Skeletal muscle tissue (tissue), 4 donors: Measurements from ENCODE around the gene RHBDL1. TPM values are rescaled to one million over a fixed set of nuclear protein-coding genes. Genes with fewer than 3 reads are reported as not detected.
A peak's percentile ranks its signal among the peaks of the same experiment; 100 is the strongest.

ENCODE experiments used
- H3K27ac ChIP-seq: one replicate; pipeline ENCODE4 v1.7.0; 2013; ENCODE audit warnings: mild to moderate bottlenecking, low read depth, low read length, inconsistent platforms
- H3K27me3 ChIP-seq, 3 donors: one replicate each; pipeline ENCODE4 v1.7.0; 2013; ENCODE audit warnings: low read length in 3 of 3; ENCODE audit not compliant: control insufficient read depth in 3 of 3, insufficient read depth in 3 of 3
- H3K36me3 ChIP-seq, 3 donors: one replicate each; pipeline ENCODE4 v1.7.0; 2013; ENCODE audit warnings: low read length in 3 of 3; ENCODE audit not compliant: control insufficient read depth in 3 of 3, insufficient read depth in 3 of 3
- H3K4me1 ChIP-seq, 3 donors: one replicate each; pipeline ENCODE4 v1.7.0; 2013; ENCODE audit warnings: low read length in 3 of 3, mild to moderate bottlenecking in 3 of 3; ENCODE audit not compliant: control insufficient read depth in 3 of 3, insufficient read depth in 3 of 3
- H3K4me3 ChIP-seq, 3 donors: one replicate each; pipeline ENCODE4 v1.7.0; 2013; ENCODE audit warnings: low read length in 3 of 3
- H3K9ac ChIP-seq, 3 donors: one replicate each; pipeline ENCODE4 v1.7.0; 2013; ENCODE audit warnings: low read length in 3 of 3, mild to moderate bottlenecking in 3 of 3, moderate library complexity in 2 of 3, low read depth in 1 of 3
- H3K9me3 ChIP-seq, 3 donors: one replicate each; pipeline ENCODE4 v1.7.0; 2013; ENCODE audit warnings: low read length in 3 of 3; ENCODE audit not compliant: control insufficient read depth in 3 of 3
- total RNA-seq: library from RNA; depleted of rRNA; stranded (reverse); fragments of >200 nt; gene quantifications from one replicate; pipeline ENCODE4 v1.2.3, GENCODE V29; 2014
- donor health status: Osteomylitis.

The RHBDL1 gene
- total RNA-seq, 1 donor from 2014 or later = under 0.01 TPM

DNA sequence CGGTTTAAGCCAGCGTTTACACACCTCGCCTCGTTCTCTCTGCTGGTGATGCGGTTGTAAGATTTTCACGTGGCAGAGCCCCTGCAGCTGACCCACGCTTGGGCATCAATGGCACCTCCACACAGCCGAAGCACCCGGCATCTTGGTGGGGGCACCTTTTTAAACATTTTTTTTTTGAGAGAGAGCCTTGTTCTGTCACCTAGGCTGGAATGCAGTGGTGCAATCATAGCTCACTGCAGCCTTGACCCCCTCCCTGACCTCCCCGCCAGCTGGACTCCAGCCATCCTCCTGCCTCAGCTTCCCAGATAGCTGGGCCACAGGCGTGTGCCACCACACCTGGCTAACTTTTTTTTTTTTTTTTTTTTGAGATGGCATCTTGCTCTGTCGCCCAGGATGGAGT lies 21.4 kb upstream of the RHBDL1 start:
- H3K27me3 ChIP-seq = no peaks in the 10 kb centered on the region
- H3K4me3 ChIP-seq = no peak overlapping the region
- peaks cover 0 to 3% (median 3%) of the 10 kb centered on the region in 3 donors for H3K36me3 ChIP-seq
- H3K9me3 ChIP-seq = no peaks in the 10 kb centered on the region
- no peak overlapping the region for H3K9ac ChIP-seq
- H3K4me1 ChIP-seq = peaks cover 4 to 7% (median 7%) of the 10 kb centered on the region in 3 donors
- H3K27ac ChIP-seq = no peak overlapping the region

DNA sequence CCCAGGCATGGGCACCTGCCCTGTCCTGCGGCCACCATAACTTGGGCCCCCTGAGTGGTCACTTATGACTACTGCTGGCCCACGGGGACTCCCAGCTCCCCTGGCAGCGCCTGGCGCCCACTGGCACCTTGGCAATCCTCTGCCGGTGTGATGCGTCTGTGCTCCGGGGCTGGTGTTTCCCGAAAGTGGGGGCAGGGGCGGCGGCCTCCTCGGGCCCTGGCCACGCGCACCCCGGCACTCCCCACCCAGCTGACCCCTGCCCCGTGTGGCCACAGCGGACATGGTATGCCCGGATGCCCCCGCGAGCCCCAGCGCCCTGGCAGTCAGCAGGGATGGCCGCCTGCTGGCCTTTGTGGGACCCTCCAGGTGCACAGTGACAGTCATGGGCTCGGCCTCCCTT lies 18.0 kb upstream of the RHBDL1 start:
- Histone ChIP-seq H3K27me3 (no peaks in the 10 kb centered on the region), H3K27ac (no peak overlapping the region), H3K4me1 (peaks cover 11 to 15% (median 11%) of the 10 kb centered on the region in 3 donors), H3K36me3 (peaks cover 0 to 3% (median 0%) of the 10 kb centered on the region in 3 donors), H3K4me3 (no peak overlapping the region), H3K9me3 (no peaks in the 10 kb centered on the region), H3K9ac (no peak overlapping the region)

GRCh38 chr16:658679-659571 lies 16.5 kb upstream of the RHBDL1 start:
- H3K27ac ChIP-seq = no peak overlapping the region
- peaks cover 11 to 15% (median 11%) of the 10 kb centered on the region in 3 donors for H3K4me1 ChIP-seq
- H3K36me3 ChIP-seq = peaks cover 0 to 3% (median 0%) of the 10 kb centered on the region in 3 donors
- H3K27me3 ChIP-seq = no peaks in the 10 kb centered on the region
- H3K4me3 ChIP-seq = no peak overlapping the region
- H3K9ac ChIP-seq = no peak overlapping the region
- H3K9me3 ChIP-seq = no peaks in the 10 kb centered on the region

DNA sequence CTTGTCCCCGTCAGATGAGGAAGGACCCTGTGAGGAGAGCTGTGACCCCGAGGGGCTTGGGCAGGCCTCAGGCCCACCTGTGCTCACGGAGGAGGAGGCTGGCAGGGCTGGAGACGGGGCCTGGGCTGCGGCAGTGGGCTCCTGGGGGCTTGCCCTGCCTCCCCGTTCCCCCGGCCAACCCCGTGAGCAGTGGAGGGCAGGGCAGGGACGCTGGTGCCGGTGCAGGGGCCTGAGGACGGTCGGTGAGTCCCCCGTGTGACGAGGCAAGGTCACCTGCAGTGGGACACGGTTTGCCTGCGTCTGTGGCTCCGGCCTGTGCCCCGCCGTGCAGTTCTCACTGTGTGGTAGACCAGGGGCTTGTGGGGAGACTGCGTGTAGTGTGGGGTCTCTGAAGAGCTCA lies 15.9 kb upstream of the RHBDL1 start:
- Histone ChIP-seq H3K4me1 (peaks cover 11 to 15% (median 11%) of the 10 kb centered on the region in 3 donors), H3K9me3 (no peaks in the 10 kb centered on the region), H3K36me3 (peaks cover 0 to 3% (median 0%) of the 10 kb centered on the region in 3 donors), H3K9ac (no peak overlapping the region), H3K27ac (no peak overlapping the region), H3K27me3 (no peaks in the 10 kb centered on the region), H3K4me3 (no peak overlapping the region)

GRCh38 chr16:660132-660458 lies 15.4 kb upstream of the RHBDL1 start:
- Histone ChIP-seq H3K36me3 (peaks cover 0 to 3% (median 0%) of the 10 kb centered on the region in 3 donors), H3K4me3 (no peak overlapping the region), H3K27me3 (no peaks in the 10 kb centered on the region), H3K27ac (no peak overlapping the region), H3K9me3 (no peaks in the 10 kb centered on the region), H3K4me1 (peaks cover 11 to 15% (median 11%) of the 10 kb centered on the region in 3 donors), H3K9ac (peak overlapping the region in 1 of 3 donors; percentile 45)

- Histone ChIP-seq H3K9me3 (no peaks in the 10 kb centered on the region), H3K27ac (no peak overlapping the region), H3K36me3 (peaks cover 0 to 3% (median 0%) of the 10 kb centered on the region in 3 donors), H3K4me3 (peak overlapping the region; percentile 48 to 61 (median 52)), H3K4me1 (peaks cover 11 to 15% (median 11%) of the 10 kb centered on the region in 3 donors), H3K27me3 (no peaks in the 10 kb centered on the region), H3K9ac (peak overlapping the region in 2 of 3 donors; percentile 57 to 64)
These were observed 14.8 kb upstream of the RHBDL1 start for GRCh38 chr16:660459-661183.

DNA sequence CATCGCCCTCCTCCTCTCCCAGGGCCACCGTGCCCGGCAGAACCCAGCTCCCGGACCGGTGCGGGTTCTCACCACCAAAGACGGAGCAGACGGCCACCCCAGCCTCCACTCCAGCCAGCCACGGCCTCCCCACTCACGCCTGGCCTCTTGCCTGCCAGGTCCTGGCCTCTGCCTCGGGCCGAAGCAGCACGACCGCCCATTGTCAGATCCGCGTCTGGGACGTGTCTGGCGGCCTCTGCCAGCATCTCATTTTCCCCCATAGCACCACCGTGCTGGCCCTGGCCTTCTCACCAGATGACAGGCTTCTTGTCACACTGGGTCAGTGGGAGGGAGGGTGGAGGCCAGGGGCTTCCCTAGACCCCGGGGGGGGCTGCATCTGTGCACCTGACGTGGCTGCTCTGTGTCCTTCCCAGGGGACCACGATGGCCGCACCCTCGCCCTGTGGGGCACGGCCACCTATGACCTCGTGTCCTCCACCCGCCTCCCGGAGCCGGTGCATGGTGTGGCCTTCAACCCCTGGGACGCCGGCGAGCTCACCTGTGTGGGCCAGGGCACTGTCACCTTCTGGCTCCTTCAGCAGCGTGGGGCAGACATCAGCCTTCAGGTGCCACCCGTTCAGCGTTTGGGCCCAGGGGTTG lies 14.2 kb upstream of the RHBDL1 start:
- peak overlapping the region; percentile 29 to 61 (median 48) for H3K4me3 ChIP-seq
- H3K9me3 ChIP-seq = no peaks in the 10 kb centered on the region
- H3K4me1 ChIP-seq = peaks cover 11 to 15% (median 11%) of the 10 kb centered on the region in 3 donors
- peaks cover 0 to 3% (median 0%) of the 10 kb centered on the region in 3 donors for H3K36me3 ChIP-seq
- H3K27me3 ChIP-seq = no peaks in the 10 kb centered on the region
- peak overlapping the region in 2 of 3 donors; percentile 57 to 64 for H3K9ac ChIP-seq
- no peak overlapping the region for H3K27ac ChIP-seq

DNA sequence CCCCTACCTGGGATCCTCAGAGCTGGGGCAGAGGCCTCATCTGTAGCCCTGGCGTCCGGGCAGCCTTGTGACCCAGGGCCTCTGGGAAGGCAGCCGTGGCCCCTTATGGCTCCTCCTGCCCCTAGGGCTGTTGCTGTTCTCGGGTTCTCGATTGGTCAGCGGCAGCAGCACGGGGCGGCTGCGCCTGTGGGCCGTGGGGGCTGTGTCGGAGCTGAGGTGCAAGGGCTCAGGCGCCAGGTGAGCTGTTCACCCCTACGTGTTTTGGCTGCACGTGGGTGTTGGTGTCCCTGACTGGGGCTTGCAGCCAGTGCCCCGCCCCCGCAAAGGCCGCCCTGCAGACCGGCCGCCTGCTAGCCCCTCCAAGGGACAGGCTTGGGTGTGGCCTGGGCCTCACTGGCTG lies 13.4 kb upstream of the RHBDL1 start:
- Histone ChIP-seq H3K4me3 (no peak overlapping the region), H3K9ac (no peak overlapping the region), H3K27me3 (no peaks in the 10 kb centered on the region), H3K36me3 (peaks cover 0 to 3% (median 0%) of the 10 kb centered on the region in 3 donors), H3K9me3 (no peaks in the 10 kb centered on the region), H3K27ac (no peak overlapping the region), H3K4me1 (peaks cover 11 to 16% (median 12%) of the 10 kb centered on the region in 3 donors)

DNA sequence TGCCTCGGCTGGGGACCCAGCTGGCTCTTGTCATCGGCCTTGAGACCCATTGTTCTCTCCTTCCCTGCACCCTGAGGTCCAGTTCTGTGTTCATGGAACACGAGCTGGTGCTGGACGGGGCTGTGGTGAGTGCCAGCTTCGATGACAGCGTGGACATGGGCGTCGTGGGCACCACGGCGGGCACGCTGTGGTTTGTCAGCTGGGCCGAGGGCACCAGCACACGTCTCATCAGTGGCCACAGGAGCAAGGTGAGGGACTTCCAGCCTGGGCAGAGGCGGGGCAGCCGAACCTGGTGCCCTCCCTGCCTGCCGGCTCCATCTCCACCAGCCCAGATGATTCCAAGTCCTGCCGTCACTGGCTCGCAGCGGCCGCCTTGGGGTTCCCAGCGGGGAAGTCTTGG lies 12.9 kb upstream of the RHBDL1 start:
- Histone ChIP-seq H3K27ac (no peak overlapping the region), H3K4me1 (peaks cover 16 to 21% (median 17%) of the 10 kb centered on the region in 3 donors), H3K27me3 (no peaks in the 10 kb centered on the region), H3K4me3 (no peak overlapping the region), H3K36me3 (peaks cover 0 to 3% (median 0%) of the 10 kb centered on the region in 3 donors), H3K9me3 (no peaks in the 10 kb centered on the region), H3K9ac (no peak overlapping the region)
